K562 (cell line): ENCODE measurements around the gene CNGB1. TPM values are rescaled to one million over a fixed set of nuclear protein-coding genes. Genes with fewer than 3 reads are reported as not detected.
A peak's percentile ranks its signal among the peaks of the same experiment; 100 is the strongest.

Experiments used
- ATAC-seq: fragments of 200-7000 bp; cut with Tn5 transposase; 3 replicates; pipeline ENCODE4 v1.9.1; 2020; ENCODE audit warnings: moderate library complexity
- BruUV-seq: library from RNA; stranded (reverse); fragments of 400-500 nt; replicated peaks from 2 replicates; lab custom pipeline; 2021; lab: Mats Ljungman, UMichigan
- CTCF ChIA-PET: fragments of 300-600 bp; formaldehyde crosslinking; extraction: SDS; loops from one replicate; lab custom pipeline; 2021; ENCODE audit warnings: low intra/inter-chr PET ratio; lab: Yijun Ruan, JAX
- POLR2A ChIA-PET: fragments of 300-600, 350-650 bp; sonication (Branson Sonifier 250); formaldehyde crosslinking; extraction: SDS; loops from one replicate; lab custom pipeline; 2021; ENCODE audit warnings: antibody characterized with exemption, inconsistent platforms; lab: Yijun Ruan, JAX
- DNase-seq, 4 experiments: peaks; one replicate each; pipeline versions ENCODE4 v3.0.0 to v3.0.0-alpha.2; 2011 to 2018; ENCODE audit warnings: low spot score in 3 of 4, mixed read lengths in 3 of 4; ENCODE audit errors: extremely low read depth in 1 of 4
- FAIRE-seq: peaks from 2 replicates; lab custom pipeline; 2011; peaks lifted over from hg19 to GRCh38; lab: Jason Lieb, UNC
- H2AFZ ChIP-seq: 2 replicates; pipeline ENCODE4 v1.6.0; 2011; ENCODE audit warnings: low read depth, low read length, control low read depth, inconsistent platforms
- H3K27ac ChIP-seq: fragments of 200-600 bp; 3 replicates; pipeline ENCODE4 v1.8.0; 2011; ENCODE audit warnings: low read depth, mild to moderate bottlenecking, control low read depth, inconsistent platforms, low read length, moderate library complexity, mixed read lengths; ENCODE audit errors: extremely low read depth
- H3K27me3 ChIP-seq, 2 experiments: fragments of 300-600 bp in 1 of 2; 2 replicates in 1 of 2; 3 replicates in 1 of 2; pipeline versions ENCODE4 v1.6.0 to v1.8.0; 2011; ENCODE audit warnings: inconsistent platforms in 2 of 2, low read length in 2 of 2, mild to moderate bottlenecking in 1 of 2, mixed read lengths in 1 of 2, moderate library complexity in 1 of 2; ENCODE audit not compliant: control insufficient read depth in 2 of 2, insufficient read depth in 2 of 2
- H3K36me3 ChIP-seq: fragments of 300-600 bp; 3 replicates; pipeline ENCODE4 v1.8.0; 2011; ENCODE audit warnings: mild to moderate bottlenecking, low read length, inconsistent platforms; ENCODE audit not compliant: control insufficient read depth, insufficient read depth
- H3K4me1 ChIP-seq, 2 experiments: fragments of 200-600 bp in 1 of 2; replicated peaks in 1 of 2; 2 replicates in 1 of 2; 3 replicates in 1 of 2; pipeline versions ENCODE4 v1.5.1 to v1.8.0; 2011; ENCODE audit warnings: inconsistent platforms in 2 of 2, low read length in 2 of 2, mild to moderate bottlenecking in 1 of 2, mixed read lengths in 1 of 2, moderate library complexity in 1 of 2; ENCODE audit not compliant: control insufficient read depth in 2 of 2, insufficient read depth in 2 of 2
- H3K4me2 ChIP-seq: 2 replicates; pipeline ENCODE4 v1.6.1; 2011; ENCODE audit warnings: low read length, control low read depth, inconsistent platforms, mixed read lengths; ENCODE audit not compliant: insufficient read depth
- H3K4me3 ChIP-seq: fragments of 200-600 bp; sonication (generic), shearing (Covaris generic); 2 replicates; pipeline ENCODE4 v1.5.1; 2016; ENCODE audit warnings: control low read depth, inconsistent platforms
- H3K79me2 ChIP-seq: fragments of 200-600 bp; 3 replicates; pipeline ENCODE4 v1.8.0; 2011; ENCODE audit warnings: low read length, inconsistent platforms; ENCODE audit not compliant: control insufficient read depth, insufficient read depth
- H3K9ac ChIP-seq, 2 experiments: 2 replicates each; pipeline versions ENCODE4 v1.6.0 to v1.6.1; 2011; ENCODE audit warnings: low read depth in 2 of 2, low read length in 2 of 2, control low read depth in 1 of 2, inconsistent platforms in 1 of 2, mild to moderate bottlenecking in 1 of 2, mixed read lengths in 1 of 2; ENCODE audit not compliant: insufficient read depth in 1 of 2
- H3K9me1 ChIP-seq: one replicate; pipeline ENCODE4 v1.6.0; 2011; ENCODE audit warnings: inconsistent platforms, mild to moderate bottlenecking, low read length, moderate library complexity; ENCODE audit not compliant: control insufficient read depth, insufficient read depth
- H3K9me3 ChIP-seq: replicated peaks from 2 replicates; pipeline ENCODE4 v1.5.1; 2011; ENCODE audit warnings: low read depth, low read length, inconsistent platforms; ENCODE audit not compliant: control insufficient read depth, insufficient read depth
- H4K20me1 ChIP-seq: replicated peaks from 2 replicates; pipeline ENCODE4 v1.6.1; 2011; ENCODE audit warnings: low read length, inconsistent platforms, mixed read lengths; ENCODE audit not compliant: control insufficient read depth, insufficient read depth
- CBFB ChIP-seq: sonication (generic); formaldehyde crosslinking; IDR thresholded peaks from 2 replicates; pipeline ENCODE4 v1.4.0; 2020; ENCODE audit warnings: mild to moderate bottlenecking, missing genetic modification reagents
- EGR1 ChIP-seq: fragments of 450-650 bp; conservative IDR thresholded peaks from 2 replicates; pipeline ENCODE4 v1.6.1; 2017; ENCODE audit warnings: mild to moderate bottlenecking
- MBD2 ChIP-seq: sonication (generic); IDR thresholded peaks from 2 replicates; pipeline ENCODE4 v1.6.1; 2016; ENCODE audit warnings: low read depth, borderline replicate concordance
- WGBS: fragments of 100-300 bp; shearing (Covaris generic); methylation state at CpG from one replicate; pipeline ENCODE4 v1.1.6; 2016; ENCODE audit warnings: low coverage, mixed read lengths; ENCODE audit not compliant: insufficient coverage; ENCODE audit errors: missing lambda C conversion rate; 5-methylcytosine and 5-hydroxymethylcytosine counted together
- in situ Hi-C: fragments of 300-500 bp; cut with MboI; formaldehyde crosslinking; loops from 4 replicates; pipeline ENCODE4 v1.15.0; 2018; ENCODE audit warnings: inconsistent platforms, mixed read lengths
- intact Hi-C: fragments of 100-400 bp; cut with micrococcal nuclease; formaldehyde crosslinking; loops from 2 replicates; pipeline ENCODE4 v1.14.2; 2022
- polyA plus RNA-seq, 8 experiments: library from polyadenylated mRNA; depleted of rRNA in 4 of 8; stranded (reverse) in 5 of 8; unstranded in 3 of 8; fragments of >200 nt; fragmentation: Nextera tagmentation in 2 of 8; fragmentation: Illumina TruSeq in 1 of 8; extraction: Ambion mirVana in 2 of 8; extraction: Trizol in 1 of 8; gene quantifications; 2 replicates each; pipeline versions ENCODE4 v1.2.1 to v1.2.3, GENCODE V29; 2011 to 2014; ENCODE audit warnings: inconsistent platforms in 1 of 8, missing spikeins in 1 of 8
- total RNA-seq, 7 experiments: library from RNA; depleted of rRNA in 6 of 7; stranded (reverse); fragments of >200 nt in 6 of 7; fragmentation: Illumina TruSeq in 2 of 7; extraction: Trizol in 2 of 7; gene quantifications; 2 replicates each; pipeline versions ENCODE4 v1.2.1 to v1.2.3, GENCODE V29; 2011 to 2021; ENCODE audit warnings: low replicate concordance in 1 of 7
- TF ChIP-seq, protein P1 (sequence below): fragments of 450-650 bp; formaldehyde crosslinking; IDR thresholded peaks from 2 replicates; pipeline ENCODE4 v1.4.0; 2020; ENCODE audit warnings: mild to moderate bottlenecking, moderate library complexity

The CNGB1 gene
- total and polyA plus RNA-seq, 9 of the 15 experiments (the other 6 are each of a cell fraction or from before 2014, with no cell fraction given) = not detected

DNA sequence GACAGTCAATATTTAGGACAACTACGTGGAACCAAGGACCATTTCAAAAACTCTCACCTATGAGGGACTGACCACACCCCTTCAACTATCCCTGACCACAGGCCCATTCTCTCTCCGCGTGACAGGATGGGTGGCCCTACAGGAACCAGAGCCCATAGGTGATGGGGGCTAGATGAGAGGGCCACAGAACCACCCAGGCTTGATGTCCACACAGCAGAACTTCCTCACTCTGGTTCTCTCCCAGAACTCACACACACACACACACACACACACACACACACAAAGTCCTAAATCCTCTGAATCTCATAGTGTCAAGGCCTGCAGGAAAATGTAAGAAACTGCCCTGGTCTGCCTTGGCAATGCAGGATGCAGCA, 28.1 kb upstream of the CNGB1 start:
- FAIRE-seq (no peak), DNase-seq (no peak), ATAC-seq (no peak)
- intact Hi-C loops = loop anchor here (10.0 kb wide), 1 partner anchor 354 kb away; no protein-coding TSS in a partner anchor
- Histone ChIP-seq H3K79me2 (peaks cover 6% of the 10 kb centered on the region; the same call in 2 of the 3 replicates), H3K27ac (no peak overlapping the region), H3K4me3 (no peak overlapping the region), H3K4me1 (peaks cover 24 to 36% of the 10 kb centered on the region in 2 experiments; a peak in 4 of 5 replicates), H3K9ac (no peak overlapping the region), H2AFZ (no peak overlapping the region), H3K9me1 (peaks cover 4% of the 10 kb centered on the region), H3K36me3 (peaks cover 29% of the 10 kb centered on the region; the same call in 2 of the 3 replicates), H3K4me2 (no peak overlapping the region), H3K27me3 (no peaks in the 10 kb centered on the region), H3K9me3 (no peaks in the 10 kb centered on the region), H4K20me1 (peaks cover 5% of the 10 kb centered on the region)
- in situ Hi-C loops = no loop called here
- ChIA-PET POLR2A (interaction anchor here (1.0 kb wide), 1 partner anchor 101 kb away, joined by 3 read pairs; no protein-coding TSS in a partner anchor), CTCF (interaction anchor here (1.0 to 3.2 kb wide), 2 partner anchors 90 to 99 kb away, joined by 3 to 33 read pairs; no protein-coding TSS in a partner anchor)
- TSS peak; percentile 66 for BruUV-seq
- WGBS = 77% methylated on average over 3 of the region's 3 CpGs
- TF ChIP-seq EGR1 (no peak), MBD2 (no peak), CBFB (peak; percentile 72; the same call in 1 of the 2 replicates)
- TF ChIP-seq, protein P1, sequence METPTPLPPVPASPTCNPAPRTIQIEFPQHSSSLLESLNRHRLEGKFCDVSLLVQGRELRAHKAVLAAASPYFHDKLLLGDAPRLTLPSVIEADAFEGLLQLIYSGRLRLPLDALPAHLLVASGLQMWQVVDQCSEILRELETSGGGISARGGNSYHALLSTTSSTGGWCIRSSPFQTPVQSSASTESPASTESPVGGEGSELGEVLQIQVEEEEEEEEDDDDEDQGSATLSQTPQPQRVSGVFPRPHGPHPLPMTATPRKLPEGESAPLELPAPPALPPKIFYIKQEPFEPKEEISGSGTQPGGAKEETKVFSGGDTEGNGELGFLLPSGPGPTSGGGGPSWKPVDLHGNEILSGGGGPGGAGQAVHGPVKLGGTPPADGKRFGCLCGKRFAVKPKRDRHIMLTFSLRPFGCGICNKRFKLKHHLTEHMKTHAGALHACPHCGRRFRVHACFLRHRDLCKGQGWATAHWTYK = no peak
